AG04449 (cell line): ENCODE measurements around the gene LCN10.
"Not testable (repeated sequence)": the region's sequence is repeated elsewhere in the genome, so short reads cannot be mapped to it uniquely, and the experiment has no call there.

ENCODE experiments used
- CTCF ChIA-PET: fragments of 350-600 bp; formaldehyde crosslinking; extraction: SDS; loops from one replicate; lab custom pipeline; 2021; ENCODE audit warnings: antibody characterized with exemption; lab: Yijun Ruan, JAX
- POLR2A ChIA-PET: fragments of 400-600, 350-600 bp; formaldehyde crosslinking; extraction: SDS; loops from one replicate; lab custom pipeline; 2020; ENCODE audit warnings: antibody characterized with exemption, inconsistent platforms; lab: Yijun Ruan, JAX
- DNase-seq: peaks from one replicate; pipeline ENCODE4 v3.0.0-alpha.2; 2010; ENCODE audit warnings: low read depth, low spot score
- H3K4me3 ChIP-seq: 2 replicates; pipeline ENCODE4 v1.5.1; 2011; ENCODE audit warnings: low read depth, mild to moderate bottlenecking, control low read depth, low read length
- TF ChIP-seq, protein P1 (sequence below): IDR thresholded peaks from one replicate; pipeline ENCODE4 v1.5.1; 2011; ENCODE audit warnings: mild to moderate bottlenecking, moderate library complexity, low read length, control low read depth, inconsistent platforms; ENCODE audit not compliant: insufficient read depth; ENCODE audit errors: missing control alignments

The LCN10 gene

DNA sequence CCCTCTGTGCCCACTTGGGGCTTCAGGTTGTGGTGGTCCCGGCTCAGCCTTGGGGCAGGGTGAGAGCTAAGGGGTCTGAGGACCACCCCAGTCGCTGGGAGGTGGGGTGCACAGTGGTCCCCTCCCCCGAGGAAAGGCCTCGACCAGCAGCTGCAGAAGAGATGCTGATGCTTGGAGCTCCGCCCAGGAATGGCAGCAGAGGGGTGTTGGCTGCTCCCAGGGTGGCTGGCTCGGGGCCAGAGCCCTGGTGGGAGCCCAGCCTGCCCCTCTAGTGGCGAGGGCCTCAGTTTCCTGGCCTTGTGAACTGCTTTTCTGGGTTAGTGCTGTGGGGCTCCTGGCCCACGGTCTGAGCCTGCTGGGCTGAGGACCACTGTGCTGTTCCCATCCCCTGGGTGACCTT, 29.2 kb downstream of the LCN10 start:
- TF ChIP-seq, protein P1, sequence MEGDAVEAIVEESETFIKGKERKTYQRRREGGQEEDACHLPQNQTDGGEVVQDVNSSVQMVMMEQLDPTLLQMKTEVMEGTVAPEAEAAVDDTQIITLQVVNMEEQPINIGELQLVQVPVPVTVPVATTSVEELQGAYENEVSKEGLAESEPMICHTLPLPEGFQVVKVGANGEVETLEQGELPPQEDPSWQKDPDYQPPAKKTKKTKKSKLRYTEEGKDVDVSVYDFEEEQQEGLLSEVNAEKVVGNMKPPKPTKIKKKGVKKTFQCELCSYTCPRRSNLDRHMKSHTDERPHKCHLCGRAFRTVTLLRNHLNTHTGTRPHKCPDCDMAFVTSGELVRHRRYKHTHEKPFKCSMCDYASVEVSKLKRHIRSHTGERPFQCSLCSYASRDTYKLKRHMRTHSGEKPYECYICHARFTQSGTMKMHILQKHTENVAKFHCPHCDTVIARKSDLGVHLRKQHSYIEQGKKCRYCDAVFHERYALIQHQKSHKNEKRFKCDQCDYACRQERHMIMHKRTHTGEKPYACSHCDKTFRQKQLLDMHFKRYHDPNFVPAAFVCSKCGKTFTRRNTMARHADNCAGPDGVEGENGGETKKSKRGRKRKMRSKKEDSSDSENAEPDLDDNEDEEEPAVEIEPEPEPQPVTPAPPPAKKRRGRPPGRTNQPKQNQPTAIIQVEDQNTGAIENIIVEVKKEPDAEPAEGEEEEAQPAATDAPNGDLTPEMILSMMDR, result no peak
- H3K4me3 ChIP-seq, result no peak overlapping the region
- CTCF ChIA-PET, result interaction anchor here (0.6 to 4.4 kb wide), 3 partner anchors 12 to 1656 kb away, joined by 3 to 27 read pairs (median 4); no protein-coding TSS in a partner anchor
- DNase-seq, result no peak
- POLR2A ChIA-PET, result interaction anchor here (1.9 to 2.5 kb wide), 2 partner anchors 9 to 14 kb away, joined by 6 to 17 read pairs; no protein-coding TSS in a partner anchor

DNA sequence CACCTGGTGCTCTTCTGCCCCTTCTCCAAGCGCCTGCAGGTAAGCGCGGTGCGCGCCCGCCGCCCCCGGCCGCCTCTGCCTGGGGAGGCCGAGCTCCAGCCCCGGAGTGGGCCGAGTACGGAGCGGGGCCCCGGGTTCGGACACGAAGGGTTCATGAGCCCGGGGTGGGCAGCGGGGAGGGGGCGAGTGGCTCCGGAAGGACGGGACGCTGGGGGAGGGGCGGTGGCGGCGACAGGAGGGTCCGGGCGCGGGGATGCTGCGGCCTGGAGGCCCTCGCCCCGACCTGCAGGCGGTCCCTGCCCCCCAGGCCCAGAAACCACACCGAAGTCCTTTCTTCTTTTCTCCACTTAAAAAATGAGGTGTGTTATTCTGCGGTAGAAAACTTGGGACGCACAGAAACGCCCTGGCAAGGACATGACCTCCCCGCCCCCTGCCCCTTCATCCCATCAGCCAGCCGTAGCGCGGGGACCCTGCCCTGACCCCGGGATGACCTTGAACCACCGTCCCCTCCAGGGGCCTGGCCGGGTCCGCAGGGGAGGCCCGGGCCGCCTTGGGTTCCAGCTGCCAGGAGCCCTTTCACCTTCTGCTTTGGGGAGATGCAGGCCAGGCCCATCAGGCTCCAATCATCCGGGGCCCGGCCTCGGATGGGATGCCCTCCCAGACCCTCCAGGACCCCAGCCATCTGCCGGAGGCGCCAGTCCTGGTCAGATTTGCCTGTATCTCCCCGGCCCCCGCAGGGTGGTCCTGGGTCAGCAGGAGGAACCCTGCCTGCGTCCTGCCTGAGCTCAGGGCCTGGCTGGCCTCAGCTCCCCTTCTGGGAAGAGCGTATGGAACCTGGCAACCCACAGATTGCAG, 29.8 kb downstream of the LCN10 start:
- TF ChIP-seq, protein P1, result no peak
- H3K4me3 ChIP-seq, result peak overlapping the region; percentile 34
- POLR2A ChIA-PET, result interaction anchor here (1.9 to 2.5 kb wide), 2 partner anchors 10 to 15 kb away, joined by 6 to 17 read pairs; no protein-coding TSS in a partner anchor
- no peak for DNase-seq
- CTCF ChIA-PET, result interaction anchor here (0.6 to 4.4 kb wide), 2 partner anchors 15 to 1656 kb away, joined by 3 to 27 read pairs; no protein-coding TSS in a partner anchor

DNA sequence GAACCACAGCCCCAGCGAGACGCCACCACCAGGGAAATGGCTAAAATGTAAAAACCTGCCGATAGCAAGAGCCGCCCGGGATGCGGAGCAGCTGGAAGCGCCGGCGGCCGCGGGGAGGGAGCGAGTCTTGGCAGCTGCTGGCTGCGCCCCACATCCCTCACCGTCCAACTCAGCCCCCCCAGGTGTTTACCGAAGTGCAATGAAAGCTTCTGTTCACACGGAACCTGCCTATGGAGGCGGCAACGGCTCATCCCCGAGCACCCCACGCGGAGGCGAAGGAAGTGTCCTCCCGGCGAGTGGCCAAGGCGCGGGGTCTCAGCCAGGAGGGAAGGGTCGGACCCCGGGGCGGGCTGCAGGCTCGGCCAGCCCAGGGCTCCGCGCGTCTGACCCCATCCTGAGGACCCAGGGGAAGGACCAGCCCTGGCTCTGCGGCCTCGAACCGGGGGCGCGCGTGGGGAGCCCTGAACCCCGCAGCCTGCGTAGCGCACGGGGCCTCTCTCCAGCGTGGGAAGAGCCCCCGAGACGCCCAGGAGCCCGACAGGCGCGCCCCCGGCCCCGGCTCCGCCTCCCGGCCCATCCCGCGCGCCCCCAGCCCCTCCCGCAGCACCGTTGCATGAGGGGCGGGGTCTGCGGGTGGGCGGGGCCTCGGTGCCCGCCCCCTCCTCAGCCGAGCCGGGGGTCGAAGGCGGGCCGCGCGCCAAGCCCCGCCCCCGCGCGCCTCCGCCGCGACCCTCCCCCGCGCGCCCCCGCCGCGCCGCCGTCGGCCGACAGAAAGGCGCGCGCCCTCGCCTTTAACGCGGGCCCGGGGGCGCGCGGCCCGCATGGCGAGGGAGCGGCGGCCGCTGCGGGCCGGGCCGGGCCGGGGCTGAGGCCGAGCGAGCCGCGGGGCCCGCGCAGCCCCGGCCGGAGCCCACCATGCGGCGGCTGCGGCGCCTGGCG, 30.7 kb downstream of the LCN10 start, which contains the start of gene DIPK1B:
Gene DIPK1B, plus strand, starts transcription at position 822 of the 939 bp plus-strand sequence. Its CDS starts 94 bp downstream, at position 916.
- ChIA-PET POLR2A (interaction anchor here (1.9 kb wide), 1 partner anchor 10 kb away, joined by 6 read pairs; no protein-coding TSS in a partner anchor), CTCF (interaction anchor here (1.0 to 4.4 kb wide), 2 partner anchors 9 to 16 kb away, joined by 3 to 27 read pairs; no protein-coding TSS in a partner anchor)
- TF ChIP-seq, protein P1, result no peak
- peak within 1 kb of the TSS; percentile 34 for H3K4me3 ChIP-seq
- no peak for DNase-seq

DNA sequence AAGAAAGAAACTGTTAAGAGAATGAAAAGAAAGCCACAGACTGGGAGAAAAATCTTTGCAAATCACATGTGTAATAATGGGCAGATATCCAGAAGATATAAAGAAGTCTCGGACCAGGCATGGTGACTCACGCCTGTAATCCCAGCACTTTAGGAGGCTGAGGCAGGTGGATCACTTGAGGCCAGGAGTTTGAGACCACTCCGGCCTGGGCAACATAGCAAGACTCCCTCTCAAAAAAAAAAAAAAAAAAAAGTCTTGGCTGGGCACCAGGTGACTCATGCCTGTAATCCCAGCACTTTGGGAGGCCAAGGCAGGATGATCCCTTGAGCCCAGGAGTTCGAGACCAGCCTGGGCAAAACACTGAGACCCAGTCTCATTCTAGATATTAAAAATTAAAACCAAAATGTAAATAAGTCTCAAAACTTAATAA, 31.5 kb downstream of the LCN10 start:
- ChIA-PET CTCF (interaction anchor here (1.0 kb wide), 2 partner anchors 9 to 39 kb away, joined by 3 read pairs; no protein-coding TSS in a partner anchor), POLR2A (interaction anchor here (0.7 kb wide), 2 partner anchors 11 to 32 kb away, joined by 3 read pairs; no protein-coding TSS in a partner anchor)
- not testable (repeated sequence) for H3K4me3 ChIP-seq, DNase-seq

DNA sequence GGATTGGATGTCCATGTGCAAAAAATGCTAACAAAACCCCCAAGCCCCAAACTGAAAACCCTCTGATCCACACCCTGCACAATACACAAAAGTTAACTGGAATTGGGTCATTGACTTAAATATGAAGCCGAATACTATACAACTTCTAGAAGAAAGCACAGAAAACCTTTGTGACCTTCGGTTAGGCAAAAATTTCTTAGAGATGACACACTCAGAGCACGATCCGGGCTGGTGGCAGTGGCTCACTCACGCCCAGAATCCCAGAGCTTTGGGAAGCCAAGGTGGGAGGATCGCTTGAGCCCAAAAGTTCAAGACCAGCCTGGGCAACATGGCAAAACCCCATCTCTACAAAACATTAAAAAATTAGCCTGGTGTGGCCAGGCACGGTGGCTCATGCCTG, 32.2 kb downstream of the LCN10 start:
- no peak overlapping the region for H3K4me3 ChIP-seq
- POLR2A ChIA-PET, result interaction anchor here (0.7 kb wide), 2 partner anchors 10 to 31 kb away, joined by 3 read pairs; no protein-coding TSS in a partner anchor
- CTCF ChIA-PET, result interaction anchor here (1.0 kb wide), 1 partner anchor 38 kb away, joined by 3 read pairs; no protein-coding TSS in a partner anchor
- DNase-seq, result no peak
- TF ChIP-seq, protein P1, result no peak
